Stimulated activated CD8-positive, alpha-beta memory T cell treated with anti-CD3 and anti-CD28 coated beads, Interleukin-12 subunit alpha, Interleukin-12 subunit beta, amount 100 ng/mL, for 24 hours (primary cell): ENCODE measurements around the gene CD276.
"Not testable (repeated sequence)": the region's sequence is repeated elsewhere in the genome, so short reads cannot be mapped to it uniquely, and the experiment has no call there.

ENCODE experiments used
- DNase-seq: peaks from one replicate; pipeline ENCODE4 v3.0.0-alpha.2; 2020; ENCODE audit errors: extremely low read depth

Gene CD276

GRCh38 chr15:73684581-73685455, 635 bp downstream of the CD276 start:
- no peak for DNase-seq

GRCh38 chr15:73685981-73686380, 1.8 kb downstream of the CD276 start:
- DNase-seq: no peak

GRCh38 chr15:73686781-73687256, 2.6 kb downstream of the CD276 start:
- DNase-seq: no peak

- DNase-seq: no peak
Observed at GRCh38 chr15:73687351-73687750, 3.2 kb downstream of the CD276 start.

GRCh38 chr15:73688455-73688854, 4.3 kb downstream of the CD276 start:
- DNase-seq: no peak

GRCh38 chr15:73691396-73691795, 7.2 kb downstream of the CD276 start:
- no peak for DNase-seq

GRCh38 chr15:73694419-73694818, 10.2 kb downstream of the CD276 start:
- no peak for DNase-seq

- DNase-seq: no peak
Observed at GRCh38 chr15:73695773-73696640, 11.8 kb downstream of the CD276 start.

- no peak for DNase-seq
Observed at GRCh38 chr15:73696641-73697001, 12.4 kb downstream of the CD276 start.

GRCh38 chr15:73697033-73697467, 12.9 kb downstream of the CD276 start:
- DNase-seq: peak; percentile 49

- no peak for DNase-seq
Observed at GRCh38 chr15:73699249-73700040, 15.3 kb downstream of the CD276 start.

- peak; percentile 35 for DNase-seq
Observed at GRCh38 chr15:73700041-73700842, 16.1 kb downstream of the CD276 start.

- not testable (repeated sequence) for DNase-seq
Observed at GRCh38 chr15:73702311-73703239, 18.4 kb downstream of the CD276 start.

GRCh38 chr15:73703601-73704000, 19.4 kb downstream of the CD276 start:
- not testable (repeated sequence) for DNase-seq

- DNase-seq: not testable (repeated sequence)
Observed at GRCh38 chr15:73704142-73704868, 20.1 kb downstream of the CD276 start.

GRCh38 chr15:73704869-73705645, 20.9 kb downstream of the CD276 start:
- peak; percentile 17 for DNase-seq

- DNase-seq: no peak
Observed at GRCh38 chr15:73708691-73709090, 24.5 kb downstream of the CD276 start.

GRCh38 chr15:73709241-73709640, 25.1 kb downstream of the CD276 start:
- DNase-seq: no peak
